Lower leg skin (tissue), 3 donors: Measurements from ENCODE around the gene SLC25A25.

Source experiments
- POLR2A ChIP-seq, 2 donors: fragments of 450-650 bp; IDR thresholded peaks; one replicate each; pipeline ENCODE4 v1.6.1; 2016 to 2017; ENCODE audit warnings: antibody characterized with exemption in 2 of 2, mild to moderate bottlenecking in 1 of 2, moderate library complexity in 1 of 2
- TF ChIP-seq, protein P1 (sequence below), 3 donors: fragments of 450-650 bp; IDR thresholded peaks; one replicate each; pipeline ENCODE4 v1.5.1; 2016; ENCODE audit warnings: antibody characterized with exemption in 3 of 3, mild to moderate bottlenecking in 3 of 3, moderate library complexity in 2 of 3

DNA sequence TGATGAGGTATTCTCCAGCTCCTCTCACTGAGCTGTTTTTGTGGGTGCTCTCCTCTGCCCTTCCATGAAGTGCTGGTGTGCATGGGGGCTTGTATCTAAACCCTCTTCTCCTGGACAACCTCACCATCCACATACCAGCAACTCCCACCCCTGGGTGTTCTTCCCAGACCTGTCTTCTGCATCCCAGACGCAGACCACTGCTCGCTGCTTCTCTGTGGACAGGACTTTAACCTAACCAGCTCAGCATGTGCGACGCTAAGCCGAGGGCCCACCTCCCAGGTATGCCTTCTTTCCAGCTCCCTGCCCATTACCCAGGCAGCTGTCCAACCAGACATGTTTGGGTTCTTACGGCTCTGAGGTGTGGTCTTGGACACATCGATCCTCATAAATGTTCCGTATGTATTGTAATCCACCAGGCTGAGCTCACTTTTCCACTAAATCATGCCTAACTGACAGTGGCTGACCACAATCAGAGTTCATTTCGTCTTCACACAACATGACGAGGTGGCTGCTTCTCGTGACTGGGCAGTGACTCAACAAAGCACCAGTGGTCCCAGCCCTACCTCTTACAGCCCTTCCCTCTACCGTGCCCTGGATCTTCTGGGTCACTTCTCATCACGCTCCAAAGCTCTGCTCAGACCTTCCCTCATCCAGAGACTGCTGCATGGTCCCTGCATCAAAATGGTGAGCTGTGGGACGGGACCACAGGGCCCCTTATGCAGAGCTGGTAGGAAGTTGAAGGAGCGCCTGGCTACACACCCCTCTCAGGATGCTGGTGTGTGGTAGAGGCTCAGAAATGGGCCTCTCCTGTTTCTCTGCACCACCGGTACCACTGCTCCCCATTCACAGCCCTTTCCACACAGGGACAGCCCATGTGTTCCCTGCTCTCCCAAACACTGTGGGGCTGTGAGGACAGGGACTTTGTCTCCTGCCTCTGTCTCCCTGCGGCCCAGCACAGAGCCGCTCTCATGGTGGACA is 69.1 kb downstream of the SLC25A25 start:
- TF ChIP-seq, protein P1, sequence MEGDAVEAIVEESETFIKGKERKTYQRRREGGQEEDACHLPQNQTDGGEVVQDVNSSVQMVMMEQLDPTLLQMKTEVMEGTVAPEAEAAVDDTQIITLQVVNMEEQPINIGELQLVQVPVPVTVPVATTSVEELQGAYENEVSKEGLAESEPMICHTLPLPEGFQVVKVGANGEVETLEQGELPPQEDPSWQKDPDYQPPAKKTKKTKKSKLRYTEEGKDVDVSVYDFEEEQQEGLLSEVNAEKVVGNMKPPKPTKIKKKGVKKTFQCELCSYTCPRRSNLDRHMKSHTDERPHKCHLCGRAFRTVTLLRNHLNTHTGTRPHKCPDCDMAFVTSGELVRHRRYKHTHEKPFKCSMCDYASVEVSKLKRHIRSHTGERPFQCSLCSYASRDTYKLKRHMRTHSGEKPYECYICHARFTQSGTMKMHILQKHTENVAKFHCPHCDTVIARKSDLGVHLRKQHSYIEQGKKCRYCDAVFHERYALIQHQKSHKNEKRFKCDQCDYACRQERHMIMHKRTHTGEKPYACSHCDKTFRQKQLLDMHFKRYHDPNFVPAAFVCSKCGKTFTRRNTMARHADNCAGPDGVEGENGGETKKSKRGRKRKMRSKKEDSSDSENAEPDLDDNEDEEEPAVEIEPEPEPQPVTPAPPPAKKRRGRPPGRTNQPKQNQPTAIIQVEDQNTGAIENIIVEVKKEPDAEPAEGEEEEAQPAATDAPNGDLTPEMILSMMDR (IDR thresholded peaks at IDR 0.05), result no peak
- TF ChIP-seq POLR2A (IDR thresholded peaks at IDR 0.05), result no peak
